Suprapubic skin (tissue), 3 donors: ENCODE data around the gene PIGW.

Experiments used
- POLR2A ChIP-seq, 2 donors: fragments of 450-650 bp; IDR thresholded peaks; one replicate each; pipeline ENCODE4 v1.6.1; 2017; ENCODE audit warnings: antibody characterized with exemption in 2 of 2, mild to moderate bottlenecking in 2 of 2, moderate library complexity in 2 of 2
- TF ChIP-seq, protein P1 (sequence below), 2 donors: fragments of 200-600 bp in 1 of 2; fragments of 450-650 bp in 1 of 2; sonication (generic) in 1 of 2; IDR thresholded peaks; one replicate each; pipeline ENCODE4 v1.5.1; 2016 to 2019; ENCODE audit warnings: antibody characterized with exemption in 2 of 2, mild to moderate bottlenecking in 1 of 2, moderate library complexity in 1 of 2

DNA sequence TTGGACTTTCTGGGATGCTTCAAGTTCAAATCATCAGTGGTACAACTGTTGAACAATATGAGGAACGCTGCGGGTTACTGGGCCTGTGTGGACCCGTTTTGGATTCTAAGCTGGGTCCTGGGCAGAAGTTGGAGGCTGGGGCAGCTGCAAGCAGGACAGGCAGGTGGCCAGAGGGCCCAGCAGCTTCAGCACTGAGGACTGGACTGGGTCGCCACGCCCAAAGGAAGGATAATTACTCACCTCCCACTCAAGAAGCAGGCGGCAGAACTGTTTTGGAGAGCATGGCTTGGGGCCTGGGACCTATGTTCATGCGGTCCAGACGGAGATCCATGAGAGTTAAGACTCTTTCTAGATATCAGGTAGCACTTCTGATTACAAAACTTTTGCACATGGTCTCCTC is 49.8 kb upstream of the PIGW start:
- no peak for TF ChIP-seq POLR2A (IDR thresholded peaks at IDR 0.05)
- TF ChIP-seq, protein P1, sequence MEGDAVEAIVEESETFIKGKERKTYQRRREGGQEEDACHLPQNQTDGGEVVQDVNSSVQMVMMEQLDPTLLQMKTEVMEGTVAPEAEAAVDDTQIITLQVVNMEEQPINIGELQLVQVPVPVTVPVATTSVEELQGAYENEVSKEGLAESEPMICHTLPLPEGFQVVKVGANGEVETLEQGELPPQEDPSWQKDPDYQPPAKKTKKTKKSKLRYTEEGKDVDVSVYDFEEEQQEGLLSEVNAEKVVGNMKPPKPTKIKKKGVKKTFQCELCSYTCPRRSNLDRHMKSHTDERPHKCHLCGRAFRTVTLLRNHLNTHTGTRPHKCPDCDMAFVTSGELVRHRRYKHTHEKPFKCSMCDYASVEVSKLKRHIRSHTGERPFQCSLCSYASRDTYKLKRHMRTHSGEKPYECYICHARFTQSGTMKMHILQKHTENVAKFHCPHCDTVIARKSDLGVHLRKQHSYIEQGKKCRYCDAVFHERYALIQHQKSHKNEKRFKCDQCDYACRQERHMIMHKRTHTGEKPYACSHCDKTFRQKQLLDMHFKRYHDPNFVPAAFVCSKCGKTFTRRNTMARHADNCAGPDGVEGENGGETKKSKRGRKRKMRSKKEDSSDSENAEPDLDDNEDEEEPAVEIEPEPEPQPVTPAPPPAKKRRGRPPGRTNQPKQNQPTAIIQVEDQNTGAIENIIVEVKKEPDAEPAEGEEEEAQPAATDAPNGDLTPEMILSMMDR (IDR thresholded peaks at IDR 0.05) = no peak
